NCI-H69 (cell line): ENCODE measurements around the gene TRAPPC12.

Experiments used
- DNase-seq: peaks from one replicate; lab custom pipeline; 2025; lab: John Stamatoyannopoulos, UW

The TRAPPC12 gene

DNA sequence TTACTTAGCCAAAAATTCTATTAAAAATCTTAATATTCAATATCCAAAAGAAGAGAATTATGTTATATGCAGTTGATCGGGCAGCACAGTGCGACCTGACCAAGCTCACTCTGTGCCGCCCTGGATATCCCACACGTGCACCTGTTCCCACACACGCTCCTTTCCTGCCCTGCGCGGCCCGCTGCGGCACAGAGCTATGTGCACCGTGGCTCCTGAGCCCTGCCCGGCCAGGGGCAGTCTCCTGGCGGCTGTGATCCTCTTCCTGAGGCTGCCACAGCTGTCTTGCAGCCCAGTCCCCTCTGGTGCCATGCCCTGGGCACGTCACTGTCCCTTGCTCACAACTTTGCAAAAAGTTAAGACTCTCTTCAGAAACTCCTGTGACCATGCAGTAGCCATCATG is 29.3 kb downstream of the TRAPPC12 start:
- no peak for DNase-seq

- no peak for DNase-seq
Measured at GRCh38 chr2:3409627-3410170, 30.2 kb downstream of the TRAPPC12 start.

DNA sequence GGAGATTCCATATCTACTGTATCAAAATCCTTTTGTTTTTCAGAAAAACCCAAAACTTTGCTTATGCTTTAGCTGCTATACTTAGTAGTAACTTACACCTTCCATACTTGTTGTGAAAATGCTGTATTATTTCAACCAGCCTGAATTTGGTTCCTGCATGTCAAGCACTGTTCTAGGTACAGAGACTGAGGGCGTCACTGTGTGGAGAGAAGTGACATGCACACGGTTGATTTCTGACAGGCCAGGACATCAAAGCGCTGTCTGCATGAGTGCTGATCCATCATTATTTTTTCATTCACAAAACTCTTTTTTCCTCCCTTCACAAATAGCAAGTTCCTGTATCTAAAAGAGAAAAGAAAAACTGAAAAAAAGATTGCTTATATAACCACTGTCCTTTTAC is 31.6 kb downstream of the TRAPPC12 start:
- no peak for DNase-seq

GRCh38 chr2:3413697-3414096 is 34.2 kb downstream of the TRAPPC12 start:
- DNase-seq: peak; percentile 4

- DNase-seq: no peak
Measured at GRCh38 chr2:3414133-3414860, 34.8 kb downstream of the TRAPPC12 start.

- no peak for DNase-seq
Measured at GRCh38 chr2:3418766-3419404, 39.4 kb downstream of the TRAPPC12 start.

- DNase-seq: no peak
Measured at GRCh38 chr2:3420076-3420768, 40.7 kb downstream of the TRAPPC12 start.

DNA sequence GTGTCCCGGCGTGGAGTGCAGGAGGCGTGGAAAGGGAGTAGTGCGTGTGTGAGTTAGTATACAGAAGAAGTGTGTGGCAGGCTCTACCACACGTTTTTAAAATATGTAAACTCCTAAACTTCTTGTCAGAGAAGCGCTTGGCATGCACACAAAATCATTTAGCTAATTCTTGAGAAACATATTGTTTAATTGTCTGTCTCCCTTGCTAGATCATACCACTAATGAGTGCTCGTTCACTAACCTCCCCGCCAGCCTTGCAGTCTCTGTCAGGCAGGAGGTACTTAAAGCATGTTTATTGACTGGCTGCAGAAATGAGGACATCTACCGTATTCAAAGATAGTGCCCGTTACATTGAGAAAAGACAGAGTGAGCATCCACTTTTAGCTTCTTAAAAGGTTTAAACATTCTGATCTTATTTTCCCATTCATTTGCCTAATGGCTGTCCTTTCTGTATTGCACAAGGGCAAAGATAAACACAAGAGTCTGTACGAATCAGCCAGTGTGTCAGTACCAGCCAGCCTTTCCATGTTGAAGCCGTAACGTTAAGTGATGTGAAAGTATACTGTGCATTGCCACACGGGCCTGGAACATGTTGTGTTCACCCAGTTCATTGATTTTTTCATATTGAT is 41.4 kb downstream of the TRAPPC12 start:
- no peak for DNase-seq

GRCh38 chr2:3421580-3421979 is 42.1 kb downstream of the TRAPPC12 start:
- DNase-seq: no peak

- DNase-seq: no peak
Measured at GRCh38 chr2:3422161-3422779, 42.8 kb downstream of the TRAPPC12 start.

DNA sequence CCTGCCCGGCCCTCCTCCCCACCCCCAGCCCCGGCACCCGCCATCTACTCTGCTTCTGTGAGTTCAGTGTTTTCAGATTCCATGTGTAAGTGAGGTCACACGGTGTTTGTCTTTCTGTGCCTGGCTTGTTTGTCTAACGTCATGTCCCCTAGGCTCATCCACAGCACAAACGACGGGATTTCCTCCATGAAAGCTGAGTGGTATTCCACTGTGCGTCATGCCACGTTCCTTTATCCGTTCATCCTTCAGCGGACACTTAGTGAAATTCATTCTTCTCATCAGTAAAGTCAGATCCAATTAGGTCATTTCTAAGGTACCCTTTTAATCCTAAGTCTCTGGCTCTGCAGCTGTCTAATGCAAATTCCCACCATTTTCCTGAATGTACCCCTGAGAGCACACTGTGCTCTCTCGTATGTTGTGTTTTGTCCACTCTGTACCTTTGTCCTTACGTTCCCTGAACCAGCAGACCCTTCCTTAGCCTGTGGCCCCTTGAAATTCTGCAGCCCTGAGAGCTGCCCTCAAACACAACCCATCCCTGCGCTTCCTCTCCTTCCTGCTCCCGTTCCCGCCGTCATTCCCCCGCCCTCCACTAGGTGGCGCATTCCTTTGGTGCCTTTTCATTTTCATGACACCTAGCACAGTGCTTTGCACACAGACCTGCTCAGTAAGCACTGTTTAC is 44.1 kb downstream of the TRAPPC12 start:
- peak; percentile 32 for DNase-seq

DNA sequence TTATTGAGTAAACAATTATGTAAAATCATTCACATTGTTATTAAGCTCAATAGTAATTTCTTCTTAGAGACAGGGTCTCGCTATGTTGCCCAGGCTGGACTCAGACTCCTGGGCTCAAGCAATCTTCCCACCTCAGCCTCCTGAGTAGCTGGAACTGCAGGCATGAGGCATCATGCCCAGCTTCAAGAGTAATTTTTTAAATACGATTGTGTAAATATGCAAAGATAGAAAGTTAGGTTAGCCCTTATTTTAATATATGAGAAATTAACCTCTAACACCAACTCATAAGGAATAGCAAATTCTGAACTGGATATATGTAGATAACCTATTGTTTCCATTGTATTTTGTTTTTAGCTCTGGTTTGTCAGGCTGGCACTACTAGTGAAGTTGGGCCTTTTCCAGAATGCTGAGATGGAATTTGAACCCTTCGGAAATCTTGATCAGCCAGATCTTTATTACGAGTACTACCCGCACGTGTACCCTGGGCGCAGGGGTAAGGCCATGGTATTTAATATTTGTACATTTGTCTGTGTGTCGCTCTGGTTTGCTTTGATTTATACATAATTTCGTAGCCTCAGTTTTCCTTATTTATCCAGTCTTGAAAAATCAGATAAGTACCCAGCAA is 44.8 kb downstream of the TRAPPC12 start:
- no peak for DNase-seq

DNA sequence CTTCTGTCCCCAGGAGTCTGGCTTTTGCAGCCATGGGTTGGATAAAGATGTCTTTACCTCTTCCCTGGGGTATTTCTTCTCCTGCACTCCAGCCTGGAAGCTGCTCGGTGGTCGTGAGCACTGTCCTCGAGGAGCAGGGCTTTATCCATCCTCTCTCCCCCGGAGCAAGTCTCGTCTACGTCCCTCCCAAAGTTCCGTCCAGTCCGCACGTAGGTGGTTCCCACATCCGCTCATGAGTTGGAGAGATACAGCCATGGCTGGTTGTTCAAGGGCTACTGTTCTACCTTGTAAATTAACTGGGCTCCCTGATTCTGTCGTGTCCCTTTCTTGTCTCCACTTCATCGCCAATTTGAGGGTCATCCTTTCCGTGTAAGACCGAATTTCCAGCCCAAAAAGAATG is 47.1 kb downstream of the TRAPPC12 start:
- DNase-seq: no peak

DNA sequence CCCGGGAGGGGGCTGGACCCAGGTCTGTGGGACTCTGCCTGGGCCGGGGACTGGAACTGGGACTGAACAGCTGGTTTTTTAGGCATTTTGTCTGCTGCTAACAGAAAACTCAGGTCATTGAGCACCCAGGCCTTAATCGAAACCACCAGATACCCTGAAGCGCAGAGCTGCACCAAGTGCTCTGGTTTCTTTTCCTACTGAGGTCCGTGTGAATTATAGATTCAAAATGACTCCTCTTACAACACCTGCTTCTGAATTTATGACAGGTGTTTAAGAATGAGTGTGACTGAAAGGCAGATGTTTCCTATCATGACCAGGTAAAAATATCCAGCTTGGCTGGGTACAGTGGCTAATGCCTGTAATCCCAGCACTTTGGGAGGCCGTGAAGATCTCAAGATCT is 47.8 kb downstream of the TRAPPC12 start:
- DNase-seq: no peak

GRCh38 chr2:3428577-3428976 is 49.1 kb downstream of the TRAPPC12 start:
- DNase-seq: no peak

- DNase-seq: no peak
Measured at GRCh38 chr2:3429066-3429610, 49.6 kb downstream of the TRAPPC12 start.

GRCh38 chr2:3430172-3430571 is 50.7 kb downstream of the TRAPPC12 start:
- no peak for DNase-seq

GRCh38 chr2:3430740-3431490 is 51.4 kb downstream of the TRAPPC12 start:
- no peak for DNase-seq

DNA sequence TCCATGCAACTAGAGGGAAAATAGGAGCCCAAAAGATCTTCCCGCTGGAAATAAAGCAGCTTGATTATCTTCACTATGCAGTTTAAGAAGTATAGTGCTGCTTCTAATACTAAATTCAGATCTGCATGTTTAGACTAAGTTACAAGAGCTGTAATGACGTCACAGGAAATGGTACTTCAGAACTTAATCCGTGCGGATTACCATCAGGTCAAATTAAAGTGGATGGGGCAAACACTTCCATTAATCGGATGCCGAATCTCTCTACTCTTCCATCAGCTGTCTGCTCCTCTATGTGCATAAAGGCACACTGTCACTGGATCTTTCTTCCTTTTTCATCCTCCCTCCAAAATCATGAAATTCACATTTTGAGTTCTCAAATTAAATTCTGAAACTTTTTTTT is 52.6 kb downstream of the TRAPPC12 start:
- no peak for DNase-seq
